GM19043 (cell line): ENCODE results near the gene TCAP.

Experiments used
- ATAC-seq: cut with Tn5 transposase; IDR thresholded peaks from one replicate; pipeline ENCODE4 v1.9.1; 2021; ENCODE audit warnings: low read depth; ENCODE audit not compliant: unreplicated experiment

TCAP gene

DNA sequence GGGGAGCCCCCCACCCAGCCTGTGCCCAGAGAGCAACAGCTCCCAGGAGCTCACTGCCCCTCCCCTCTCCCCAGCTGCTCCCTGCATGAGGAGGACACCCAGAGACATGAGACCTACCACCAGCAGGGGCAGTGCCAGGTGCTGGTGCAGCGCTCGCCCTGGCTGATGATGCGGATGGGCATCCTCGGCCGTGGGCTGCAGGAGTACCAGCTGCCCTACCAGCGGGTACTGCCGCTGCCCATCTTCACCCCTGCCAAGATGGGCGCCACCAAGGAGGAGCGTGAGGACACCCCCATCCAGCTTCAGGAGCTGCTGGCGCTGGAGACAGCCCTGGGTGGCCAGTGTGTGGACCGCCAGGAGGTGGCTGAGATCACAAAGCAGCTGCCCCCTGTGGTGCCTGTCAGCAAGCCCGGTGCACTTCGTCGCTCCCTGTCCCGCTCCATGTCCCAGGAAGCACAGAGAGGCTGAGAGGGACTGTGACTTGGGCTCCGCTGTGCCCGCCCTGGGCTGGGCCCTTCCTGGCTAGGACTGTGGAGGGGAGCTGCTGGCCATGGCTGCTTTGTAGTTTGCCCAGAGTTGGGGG is 584 bp downstream of the TCAP start:
- no peak for ATAC-seq

DNA sequence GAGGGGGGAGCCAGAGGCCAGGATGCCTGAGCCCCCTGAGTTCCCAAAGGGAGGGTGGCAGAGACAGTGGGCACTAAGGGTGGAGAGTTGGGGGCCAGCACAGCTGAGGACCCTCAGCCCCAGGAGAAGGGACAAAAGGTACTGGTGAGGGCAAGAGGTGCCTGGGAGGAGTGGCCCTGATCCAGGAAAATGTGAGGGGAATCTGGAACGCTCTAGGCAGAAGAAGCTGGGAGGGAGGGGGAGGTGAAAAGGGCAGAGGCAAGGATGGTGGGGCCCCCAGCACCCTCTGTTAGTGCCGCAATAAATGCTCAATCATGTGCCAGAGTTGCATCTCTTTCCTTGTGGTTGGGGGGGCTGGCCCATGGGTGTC is 1.1 kb downstream of the TCAP start:
- ATAC-seq = no peak

DNA sequence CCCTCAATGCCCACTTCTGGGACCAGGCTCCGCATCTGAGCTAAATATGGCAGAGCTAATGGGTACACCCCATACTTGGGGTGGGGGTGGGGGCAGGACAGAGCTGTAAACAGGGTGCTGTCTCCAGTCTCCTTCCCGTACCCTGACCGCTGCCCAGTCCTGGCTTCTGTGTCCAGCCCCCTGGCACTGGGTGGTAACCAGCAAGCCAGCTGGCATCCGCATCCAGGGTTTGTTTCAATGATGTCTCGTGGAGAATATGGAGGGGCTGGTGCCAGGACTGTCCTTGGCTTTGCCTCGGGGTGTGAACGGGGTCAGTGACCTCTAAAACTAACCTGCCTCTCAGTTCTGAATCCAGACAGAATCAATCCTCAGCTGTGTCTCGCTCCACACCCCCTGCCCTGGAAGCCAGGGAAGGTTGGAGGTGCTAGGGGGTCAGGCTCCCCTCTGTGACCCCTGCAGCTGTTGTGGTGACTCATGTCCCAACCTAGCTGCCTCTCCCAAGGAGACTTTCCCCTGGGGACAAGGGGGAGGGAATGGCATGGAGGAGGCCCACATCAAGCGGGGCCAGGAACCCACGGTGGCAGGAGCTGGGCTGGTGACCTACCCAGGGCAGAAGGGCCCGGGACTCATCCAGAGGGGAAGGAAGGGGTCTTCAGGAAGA is 1.6 kb downstream of the TCAP start:
- no peak for ATAC-seq

DNA sequence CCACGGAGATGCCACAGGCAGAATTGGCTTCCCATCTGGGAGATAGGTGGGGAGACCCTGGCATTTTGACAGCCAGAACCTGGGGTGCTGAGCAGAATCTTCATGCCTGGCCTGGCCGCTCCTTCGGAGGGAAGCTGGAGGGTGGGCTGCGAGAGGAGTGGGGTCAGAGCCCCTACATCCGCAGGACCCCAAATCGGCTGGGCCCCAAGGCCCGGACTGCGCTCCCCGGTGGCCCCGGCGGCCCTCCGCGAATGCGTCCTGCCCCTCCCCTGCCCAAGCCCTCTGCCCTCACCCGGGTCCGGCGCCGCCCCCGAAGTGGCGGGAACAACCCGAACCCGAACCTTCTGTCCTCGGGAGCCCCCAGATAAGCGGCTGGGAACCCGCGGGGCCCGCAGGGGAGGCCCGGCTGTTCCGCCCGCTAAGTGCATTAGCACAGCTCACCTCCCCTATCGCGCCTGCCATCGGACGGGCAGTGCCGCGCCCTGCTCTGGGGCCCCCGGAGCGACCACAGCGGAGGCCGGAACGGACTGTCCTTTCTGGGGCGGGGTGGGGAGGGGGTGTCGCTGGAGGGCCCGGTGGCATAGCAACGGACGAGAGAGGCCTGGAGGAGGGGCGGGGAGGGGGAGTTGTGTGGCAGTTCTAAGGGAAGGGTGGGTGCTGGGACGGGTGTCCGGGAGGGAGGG is 2.3 kb downstream of the TCAP start:
- ATAC-seq = no peak

DNA sequence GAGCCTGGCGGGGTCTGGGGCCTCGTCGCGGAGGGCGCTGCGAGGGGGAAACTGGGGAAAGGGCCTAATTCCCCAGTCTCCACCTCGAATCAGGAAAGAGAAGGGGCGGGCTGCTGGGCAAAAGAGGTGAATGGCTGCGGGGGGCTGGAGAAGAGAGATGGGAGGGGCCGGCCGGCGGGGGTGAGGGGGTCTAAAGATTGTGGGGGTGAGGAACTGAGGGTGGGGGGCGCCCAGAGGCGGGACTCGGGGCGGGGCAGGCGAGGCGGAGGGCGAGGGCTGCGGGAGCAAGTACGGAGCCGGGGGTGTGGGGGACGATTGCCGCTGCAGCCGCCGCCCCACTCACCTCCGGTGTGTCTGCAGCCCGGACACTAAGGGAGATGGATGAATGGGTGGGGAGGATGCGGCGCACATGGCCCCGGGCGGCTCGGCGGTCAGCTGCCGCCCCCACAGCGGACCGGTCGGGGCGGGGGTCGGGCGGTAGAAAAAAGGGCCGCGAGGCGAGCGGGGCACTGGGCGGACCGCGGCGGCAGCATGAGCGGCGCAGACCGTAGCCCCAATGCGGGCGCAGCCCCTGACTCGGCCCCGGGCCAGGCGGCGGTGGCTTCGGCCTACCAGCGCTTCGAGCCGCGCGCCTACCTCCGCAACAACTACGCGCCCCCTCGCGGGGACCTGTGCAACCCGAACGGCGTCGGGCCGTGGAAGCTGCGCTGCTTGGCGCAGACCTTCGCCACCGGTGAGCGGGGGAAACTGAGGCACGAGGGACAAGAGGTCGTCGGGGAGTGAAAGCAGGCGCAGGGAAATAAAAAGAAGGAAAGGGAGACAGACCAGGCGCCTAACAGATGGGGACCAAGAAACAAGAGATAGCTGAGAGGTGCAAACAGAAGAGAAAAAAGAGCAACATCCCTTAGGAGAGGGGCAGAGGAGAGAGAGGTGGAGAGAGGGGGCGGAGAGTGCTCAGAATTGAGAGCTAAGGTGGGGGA is 3.1 kb downstream of the TCAP start, which contains the start of gene PNMT:
PNMT (plus strand) TSS at position 509 of the 980 bp plus-strand sequence; CDS start at position 532, 23 bp downstream.
- ATAC-seq = no peak

DNA sequence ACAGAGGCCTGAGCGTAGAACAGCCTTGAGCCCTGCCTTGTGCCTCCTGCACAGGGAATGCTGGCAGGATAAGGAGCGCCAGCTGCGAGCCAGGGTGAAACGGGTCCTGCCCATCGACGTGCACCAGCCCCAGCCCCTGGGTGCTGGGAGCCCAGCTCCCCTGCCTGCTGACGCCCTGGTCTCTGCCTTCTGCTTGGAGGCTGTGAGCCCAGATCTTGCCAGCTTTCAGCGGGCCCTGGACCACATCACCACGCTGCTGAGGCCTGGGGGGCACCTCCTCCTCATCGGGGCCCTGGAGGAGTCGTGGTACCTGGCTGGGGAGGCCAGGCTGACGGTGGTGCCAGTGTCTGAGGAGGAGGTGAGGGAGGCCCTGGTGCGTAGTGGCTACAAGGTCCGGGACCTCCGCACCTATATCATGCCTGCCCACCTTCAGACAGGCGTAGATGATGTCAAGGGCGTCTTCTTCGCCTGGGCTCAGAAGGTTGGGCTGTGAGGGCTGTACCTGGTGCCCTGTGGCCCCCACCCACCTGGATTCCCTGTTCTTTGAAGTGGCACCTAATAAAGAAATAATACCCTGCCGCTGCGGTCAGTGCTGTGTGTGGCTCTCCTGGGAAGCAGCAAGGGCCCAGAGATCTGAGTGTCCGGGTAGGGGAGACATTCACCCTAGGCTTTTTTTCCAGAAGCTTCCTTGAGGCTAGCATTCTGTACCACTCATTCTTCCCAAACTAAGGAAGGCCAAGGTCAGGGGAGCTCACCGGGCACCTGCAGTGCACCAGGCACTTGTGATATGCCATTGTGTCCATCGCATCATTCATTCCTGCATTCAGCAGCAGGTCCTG is 5.0 kb downstream of the TCAP start:
- ATAC-seq = no peak

DNA sequence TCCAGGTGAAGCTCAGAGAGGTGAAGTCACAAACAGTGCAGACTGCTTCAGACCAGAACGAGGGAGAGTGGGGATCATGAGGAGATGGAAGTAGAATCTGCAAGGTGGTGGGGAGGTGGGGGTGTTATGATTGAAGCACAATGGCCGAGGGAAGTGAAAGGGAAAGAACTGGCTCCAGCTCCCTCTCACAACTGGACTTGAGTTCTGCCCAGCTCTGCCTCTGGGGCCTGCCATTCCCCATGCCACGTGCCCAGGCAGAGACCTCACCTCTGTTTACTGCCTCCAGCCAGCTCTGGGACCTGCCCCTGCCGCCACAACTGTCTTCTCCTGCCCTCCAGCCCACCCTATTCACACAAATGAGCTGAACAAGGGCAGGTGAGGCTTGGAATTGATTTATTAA is 5.6 kb downstream of the TCAP start:
- no peak for ATAC-seq

DNA sequence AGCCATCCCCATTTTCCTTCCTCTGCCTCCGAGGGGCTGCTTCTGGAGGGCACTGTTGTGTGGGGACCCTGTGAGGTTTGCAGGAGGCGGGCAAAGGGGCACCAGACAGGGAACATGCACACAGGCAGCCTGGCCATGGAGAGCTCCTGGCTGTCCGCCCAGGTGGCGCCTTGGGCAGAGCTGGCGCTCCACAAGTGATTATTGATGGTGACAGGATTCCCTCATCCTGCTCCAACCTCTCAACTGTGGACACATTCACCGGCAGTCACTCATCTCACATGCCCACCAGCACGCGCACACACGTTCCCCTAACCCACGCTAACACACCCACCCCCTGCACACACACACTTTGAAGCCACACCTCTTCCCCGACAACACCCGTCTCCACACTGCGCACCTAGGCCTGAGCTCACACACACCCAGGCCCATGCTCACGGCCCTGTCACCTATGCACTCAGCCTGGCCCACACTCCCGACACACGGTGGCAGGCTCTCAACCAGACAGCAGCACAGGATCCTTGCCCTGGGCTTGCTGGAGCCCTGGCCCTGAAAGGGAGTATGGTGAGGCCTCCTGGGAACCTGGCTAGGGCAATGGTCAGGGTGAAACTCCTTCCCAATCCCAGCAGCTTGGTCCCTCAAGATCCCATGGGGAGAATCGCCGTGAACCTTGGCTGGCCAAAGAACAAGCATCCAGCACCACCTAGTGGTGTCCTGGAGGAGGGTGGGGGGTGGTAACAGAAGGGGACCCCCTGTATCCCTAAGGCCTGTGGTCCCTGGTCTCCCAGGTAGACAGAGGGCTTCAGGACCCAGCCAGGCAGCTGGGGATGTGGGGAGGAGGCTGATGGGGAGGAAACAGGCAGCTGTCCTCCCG is 6.7 kb downstream of the TCAP start:
- no peak for ATAC-seq

DNA sequence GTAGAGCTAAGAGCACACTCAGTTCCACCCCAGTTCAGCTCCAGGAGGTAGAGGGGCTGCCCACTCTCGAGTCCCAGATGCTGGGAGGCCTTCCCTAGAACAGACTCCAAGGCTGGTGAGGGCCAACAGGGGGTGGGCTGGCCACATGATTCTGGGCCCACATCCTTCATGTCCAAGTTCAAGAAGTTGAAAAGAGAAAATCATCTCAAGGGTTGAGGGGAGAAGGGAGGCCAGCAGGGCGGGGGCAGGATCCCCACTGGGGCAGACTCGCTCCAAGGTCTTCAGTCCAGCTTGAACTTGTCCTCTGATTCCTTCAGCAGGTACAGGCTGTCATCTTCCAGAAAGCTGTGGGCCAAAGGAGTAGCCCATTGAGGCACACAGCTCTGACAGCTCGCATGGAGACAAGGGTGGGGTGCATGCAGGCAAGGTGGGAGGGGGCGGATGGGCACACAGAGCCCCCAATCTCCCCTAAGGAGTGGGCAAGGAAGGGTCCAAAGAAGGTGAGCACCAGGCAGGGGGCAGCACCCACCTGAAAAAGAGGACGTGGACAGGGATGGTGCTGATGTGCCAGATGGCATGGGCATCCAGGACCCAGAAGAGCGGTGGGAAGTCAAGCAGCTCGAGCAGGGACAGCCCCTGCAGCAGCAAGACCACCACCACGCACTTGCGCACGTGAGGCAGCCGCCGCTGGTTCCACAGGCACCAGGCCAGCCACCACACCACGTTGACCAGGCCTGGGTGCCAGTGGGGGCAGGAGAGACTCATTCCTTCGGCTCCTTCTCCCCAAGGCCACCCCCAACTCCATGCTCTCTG is 7.6 kb downstream of the TCAP start:
- no peak for ATAC-seq

DNA sequence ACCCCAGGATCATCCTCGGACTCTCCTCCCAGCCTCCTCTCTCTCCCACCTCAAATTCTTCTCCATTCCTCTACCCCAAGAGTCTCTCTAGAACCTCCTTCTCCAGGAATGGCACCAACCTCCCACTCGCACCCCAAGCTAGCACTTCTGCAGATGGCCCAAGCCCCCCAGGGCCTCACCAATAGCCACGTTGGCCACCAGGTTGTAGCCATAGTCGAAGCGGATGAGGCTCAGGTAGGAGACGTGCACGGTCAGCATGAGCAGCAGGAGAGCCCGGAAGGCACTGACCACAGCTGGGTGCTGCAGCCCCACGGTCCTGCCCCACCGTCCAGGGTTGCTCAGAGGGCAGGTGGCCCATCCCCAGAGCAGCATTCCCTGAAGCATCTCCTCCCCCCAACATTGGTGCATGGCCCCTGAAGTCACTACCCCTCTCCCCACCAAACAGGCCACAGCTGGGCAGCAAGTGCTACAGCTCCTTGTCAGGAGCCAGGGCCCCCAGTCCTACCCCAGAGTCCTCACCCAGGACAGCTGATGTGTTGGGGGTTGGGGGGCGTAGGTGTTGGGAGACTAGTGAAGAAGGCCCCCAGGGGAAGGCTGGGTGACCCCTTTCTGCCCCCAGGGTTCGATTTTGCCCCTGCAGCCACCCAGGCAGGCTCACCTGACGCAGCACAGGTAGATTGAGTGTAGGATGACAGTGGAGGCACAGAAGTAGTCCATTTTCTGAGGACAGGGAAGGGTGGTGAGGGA is 8.4 kb downstream of the TCAP start:
- no peak for ATAC-seq

DNA sequence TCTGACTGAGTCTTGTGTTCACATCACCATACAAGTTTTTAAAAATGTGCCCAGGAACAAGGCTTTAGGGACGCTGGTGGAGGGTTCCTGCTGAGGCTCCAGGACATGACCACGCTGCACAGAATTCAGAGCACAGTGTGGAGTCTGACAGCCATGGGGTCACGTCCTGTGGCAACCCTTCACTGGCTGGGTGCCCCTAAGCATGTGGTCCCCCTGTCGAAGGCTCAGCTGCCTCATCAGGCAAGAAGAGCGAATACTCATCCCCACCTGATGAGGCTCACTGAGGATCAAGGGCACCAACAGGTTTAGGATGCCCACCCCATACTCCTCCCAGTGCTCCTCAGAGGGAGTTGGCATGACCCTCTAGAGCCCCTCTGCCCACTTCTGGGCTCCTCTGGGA is 9.0 kb downstream of the TCAP start:
- ATAC-seq = no peak

DNA sequence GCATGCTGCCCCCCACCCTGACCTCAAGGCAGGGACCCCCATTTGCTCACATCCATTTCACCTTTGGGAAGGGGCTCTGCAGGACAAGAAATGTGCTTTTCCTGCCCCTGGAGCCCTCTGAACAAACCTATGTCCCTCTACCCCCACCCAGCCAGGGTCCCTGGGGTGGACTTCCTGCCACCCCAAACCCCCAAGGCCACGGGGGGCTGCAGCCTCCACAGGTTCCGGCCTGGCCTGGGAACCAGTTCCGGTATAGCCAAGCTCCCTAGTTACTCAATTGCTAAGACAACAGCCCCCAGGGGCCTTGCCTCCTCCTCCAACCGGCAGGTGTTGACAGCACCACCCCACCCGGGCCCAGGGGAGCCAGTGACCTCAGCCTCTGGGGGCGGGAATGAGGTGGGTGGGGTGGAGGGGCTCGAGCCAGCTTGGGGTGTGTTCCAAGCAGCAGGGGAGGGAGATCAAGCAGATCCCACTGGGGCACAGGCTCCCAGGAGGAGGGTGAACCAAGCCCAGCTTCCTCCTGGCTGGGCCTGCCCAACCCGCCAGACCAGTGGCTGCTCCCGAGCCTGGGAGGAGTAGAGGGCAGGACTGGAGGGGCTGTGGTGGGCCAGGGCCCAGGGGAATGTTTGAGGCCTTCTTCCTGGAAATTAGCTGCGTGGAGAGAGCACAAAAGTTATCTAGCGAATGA is 9.7 kb downstream of the TCAP start:
- no peak for ATAC-seq

DNA sequence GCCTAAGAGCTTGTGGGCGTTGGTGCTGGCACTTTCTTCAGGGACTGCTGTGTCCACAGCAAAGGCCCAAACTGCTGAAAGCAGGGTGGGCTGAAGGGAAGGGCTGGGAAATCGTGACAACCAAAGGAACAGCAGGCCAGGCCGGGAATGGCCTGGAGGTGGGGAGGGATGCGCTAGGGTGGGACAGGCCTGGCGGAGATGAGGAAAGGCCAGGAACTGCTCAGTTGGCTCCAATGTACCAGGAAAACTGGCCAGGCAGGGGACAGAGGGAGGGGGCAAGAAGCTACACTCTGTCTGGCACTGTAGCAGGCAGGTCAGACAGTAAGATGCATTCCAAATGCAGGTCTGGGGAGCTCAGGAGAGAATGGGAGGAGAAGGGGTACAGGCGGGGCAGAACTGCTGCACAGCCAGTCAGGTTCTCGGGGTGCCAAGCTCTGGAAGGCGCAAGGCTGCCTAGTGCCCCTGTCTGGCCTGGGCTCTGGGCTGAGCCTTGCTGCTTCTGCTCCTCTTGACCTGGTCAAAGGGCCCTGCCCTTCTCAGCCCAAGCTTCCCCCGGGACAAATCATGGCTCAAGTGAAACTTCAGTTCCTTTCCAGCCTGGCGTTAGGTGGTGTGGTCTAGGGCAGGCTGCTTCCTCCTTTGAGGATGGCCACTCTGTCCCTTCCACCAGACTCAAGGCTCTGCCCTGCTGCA is 10.4 kb downstream of the TCAP start:
- ATAC-seq = no peak

DNA sequence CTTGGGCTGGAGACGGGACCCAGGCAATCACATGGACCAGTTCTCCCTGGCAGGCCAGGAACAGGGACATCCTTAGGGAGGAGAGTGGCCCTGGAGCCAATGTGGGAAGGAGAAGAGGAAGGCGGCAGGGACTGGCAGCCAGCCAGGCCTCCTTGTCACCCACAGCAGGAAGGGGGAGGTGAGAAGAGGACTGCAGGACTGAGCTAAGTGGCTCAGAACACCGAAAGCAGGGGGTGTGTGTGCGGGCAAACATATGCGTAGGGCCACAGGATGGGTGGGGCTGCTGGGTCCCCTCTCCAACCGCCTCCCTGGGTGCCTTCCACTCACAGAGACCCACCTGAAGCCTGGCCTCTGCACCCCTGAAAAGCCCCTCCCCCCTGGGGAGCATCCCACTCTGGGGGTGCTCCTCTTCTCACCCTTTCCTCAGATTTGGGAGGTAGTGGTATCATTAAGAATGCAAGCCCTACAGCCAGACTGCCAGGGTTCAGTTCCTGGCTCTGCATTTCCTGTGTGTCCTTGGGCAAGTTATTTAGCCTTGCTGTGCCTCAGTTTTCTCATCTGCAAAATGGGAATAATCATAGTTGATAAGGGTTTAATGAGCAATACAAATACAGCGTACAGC is 11.2 kb downstream of the TCAP start:
- ATAC-seq = no peak

DNA sequence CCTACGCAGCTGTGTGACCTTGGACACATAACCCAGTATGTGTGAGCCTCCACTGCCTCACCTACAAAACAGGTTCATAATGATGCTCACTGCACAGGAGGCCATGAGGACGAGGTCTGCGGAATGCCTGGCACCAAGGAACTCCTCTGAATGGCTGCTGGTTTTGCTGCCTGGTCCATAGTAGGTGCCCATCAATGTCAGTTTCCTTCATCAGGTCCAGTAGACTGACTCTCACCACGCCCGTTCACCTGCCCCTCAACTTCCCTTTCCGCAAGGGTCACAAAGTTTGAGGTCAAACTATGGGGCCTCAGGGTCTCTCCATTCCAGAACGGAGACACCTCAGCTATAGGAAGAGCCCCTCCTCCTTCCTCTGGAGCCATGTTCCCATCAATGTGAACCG is 11.9 kb downstream of the TCAP start:
- ATAC-seq = no peak
